Right ventricle myocardium superior (tissue), 1 donor: ENCODE measurements around the gene QSER1. TPM values are rescaled to one million over a fixed set of nuclear protein-coding genes. Genes with fewer than 3 reads are reported as not detected.
"Not testable (repeated sequence)": the region's sequence is repeated elsewhere in the genome, so short reads cannot be mapped to it uniquely, and the experiment has no call there.

Source experiments
- ATAC-seq: fragments of 200-7000 bp; cut with Tn5 transposase; one replicate; pipeline ENCODE4 v1.9.1; 2020; ENCODE audit warnings: mild to moderate bottlenecking; ENCODE audit not compliant: poor library complexity
- DNase-seq: peaks from one replicate; pipeline ENCODE4 v3.0.0-alpha.2; 2020
- intact Hi-C: fragments of 100-400 bp; cut with DNase I; formaldehyde crosslinking; loops from one replicate; pipeline ENCODE4 v1.11.2; 2022
- total RNA-seq: library from RNA; stranded (reverse); fragmentation: NEBNext Ultra II Directional; extraction: Animal tissue kit (Norgen Biotek cat#: 25700); gene quantifications from one replicate; pipeline ENCODE4 v1.2.1, GENCODE V29; 2021
- donor health status: DM: no; HTN: yes; CAD: no; lungs with severe emphysema.

The QSER1 gene
- total RNA-seq, 1 donor from 2014 or later: 13.3 TPM

GRCh38 chr11:32972233-32972632 is 79.6 kb downstream of the QSER1 start:
- DNase-seq, ATAC-seq, intact Hi-C loops: not testable (repeated sequence)

- DNase-seq: no peak
- no peak for ATAC-seq
- intact Hi-C loops: no loop called here
Measured at GRCh38 chr11:32972781-32973180, 80.2 kb downstream of the QSER1 start.

GRCh38 chr11:32982626-32983025 is 90.0 kb downstream of the QSER1 start:
- ATAC-seq (no peak), DNase-seq (no peak)
- intact Hi-C loops: no loop called here

- DNase-seq (no peak), ATAC-seq (no peak)
- intact Hi-C loops: no loop called here
Measured at GRCh38 chr11:32983506-32983905, 90.9 kb downstream of the QSER1 start.

GRCh38 chr11:32985600-32985999 is 93.0 kb downstream of the QSER1 start:
- intact Hi-C loops: no loop called here
- DNase-seq (no peak), ATAC-seq (no peak)

GRCh38 chr11:32987851-32988250 is 95.2 kb downstream of the QSER1 start:
- intact Hi-C loops: no loop called here
- DNase-seq: no peak
- ATAC-seq: no peak

- intact Hi-C loops: no loop called here
- ATAC-seq (no peak), DNase-seq (no peak)
Measured at GRCh38 chr11:32990481-32990880, 97.9 kb downstream of the QSER1 start.

GRCh38 chr11:32991427-32991826 is 98.8 kb downstream of the QSER1 start:
- intact Hi-C loops: no loop called here
- ATAC-seq (no peak), DNase-seq (no peak)

GRCh38 chr11:32991898-32992297 is 99.3 kb downstream of the QSER1 start:
- intact Hi-C loops: no loop called here
- no peak for ATAC-seq

GRCh38 chr11:33000181-33000580 is 107.6 kb downstream of the QSER1 start:
- intact Hi-C loops: no loop called here
- no peak for ATAC-seq
- DNase-seq: no peak

More at GRCh38 chr11:32991898-32992297, 99.3 kb downstream of the QSER1 start:
- no peak for DNase-seq

- intact Hi-C loops: no loop called here
- ATAC-seq: no peak
Measured at GRCh38 chr11:33001281-33001680, 108.7 kb downstream of the QSER1 start.

GRCh38 chr11:33001751-33002542 is 109.3 kb downstream of the QSER1 start:
- intact Hi-C loops: no loop called here
- ATAC-seq: no peak
- no peak for DNase-seq

More at GRCh38 chr11:33001281-33001680, 108.7 kb downstream of the QSER1 start:
- DNase-seq: no peak

- intact Hi-C loops: no loop called here
- DNase-seq (no peak), ATAC-seq (no peak)
Measured at GRCh38 chr11:33005175-33005574, 112.6 kb downstream of the QSER1 start.

- intact Hi-C loops: no loop called here
- ATAC-seq: no peak
- no peak for DNase-seq
Measured at GRCh38 chr11:33006010-33006409, 113.4 kb downstream of the QSER1 start.

- no peak for DNase-seq
- intact Hi-C loops: no loop called here
- ATAC-seq: no peak
Measured at GRCh38 chr11:33013755-33014154, 121.1 kb downstream of the QSER1 start.

GRCh38 chr11:33015621-33016551 is 123.3 kb downstream of the QSER1 start, which contains the start of gene DEPDC7:
DEPDC7 (plus strand) TSS chr11:33015878; CDS start chr11:33015956, 78 bp downstream.
- intact Hi-C loops: no loop called here
- peak; percentile 92 for DNase-seq
- peak; percentile 97 for ATAC-seq

GRCh38 chr11:33016654-33017053 is 124.0 kb downstream of the QSER1 start:
- intact Hi-C loops: no loop called here
- ATAC-seq (no peak), DNase-seq (no peak)

GRCh38 chr11:33017478-33017877 is 124.9 kb downstream of the QSER1 start:
- DNase-seq: no peak
- intact Hi-C loops: no loop called here
- no peak for ATAC-seq

GRCh38 chr11:33017965-33018364 is 125.4 kb downstream of the QSER1 start:
- DNase-seq: no peak
- ATAC-seq: no peak
- intact Hi-C loops: no loop called here

- intact Hi-C loops: no loop called here
- ATAC-seq (no peak), DNase-seq (no peak)
Measured at GRCh38 chr11:33018840-33019239, 126.2 kb downstream of the QSER1 start.
